Hematopoietic multipotent progenitor cell treated with erythropoietin and hydrocortisone succinate and interleukin-3 and kit ligand, for 6 days (in vitro differentiated cells): ENCODE measurements around the gene OAF.
"Not testable (repeated sequence)": the region's sequence is repeated elsewhere in the genome, so short reads cannot be mapped to it uniquely, and the experiment has no call there.

Experiments used
- DNase-seq: peaks from one replicate; pipeline ENCODE4 v3.0.0-alpha.2; 2015

Gene OAF

GRCh38 chr11:120273956-120274355, 63.1 kb downstream of the OAF start:
- DNase-seq: not testable (repeated sequence)

- no peak for DNase-seq
Observed at GRCh38 chr11:120279502-120279901, 68.7 kb downstream of the OAF start.
